GM19468 (cell line): ENCODE data around the gene CAMK2D.

Experiments used
- ATAC-seq: cut with Tn5 transposase; IDR thresholded peaks from one replicate; pipeline ENCODE4 v1.9.1; 2021; ENCODE audit warnings: mild to moderate bottlenecking, moderate library complexity, moderate number of reproducible peaks; ENCODE audit not compliant: unreplicated experiment; ENCODE audit errors: extremely low read depth

Gene CAMK2D

DNA sequence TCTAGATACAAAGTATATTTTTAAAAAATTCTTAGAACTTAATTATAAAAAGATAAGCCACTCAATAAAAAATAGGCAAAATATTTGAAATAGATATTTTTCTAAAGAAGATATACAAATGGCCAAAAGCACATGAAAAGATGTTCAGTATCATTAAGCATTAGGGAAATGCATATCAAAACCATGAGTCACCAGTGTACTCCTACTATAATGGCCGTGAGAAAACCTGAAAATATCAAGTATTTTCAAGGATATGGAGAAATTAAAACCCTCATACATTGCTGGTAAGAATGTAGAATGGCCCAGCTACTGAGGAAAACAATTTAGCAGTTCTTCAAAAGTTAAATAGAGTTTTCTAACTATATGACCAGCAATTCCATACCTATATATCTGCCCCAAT, 337.9 kb downstream of the CAMK2D start:
- no peak for ATAC-seq

DNA sequence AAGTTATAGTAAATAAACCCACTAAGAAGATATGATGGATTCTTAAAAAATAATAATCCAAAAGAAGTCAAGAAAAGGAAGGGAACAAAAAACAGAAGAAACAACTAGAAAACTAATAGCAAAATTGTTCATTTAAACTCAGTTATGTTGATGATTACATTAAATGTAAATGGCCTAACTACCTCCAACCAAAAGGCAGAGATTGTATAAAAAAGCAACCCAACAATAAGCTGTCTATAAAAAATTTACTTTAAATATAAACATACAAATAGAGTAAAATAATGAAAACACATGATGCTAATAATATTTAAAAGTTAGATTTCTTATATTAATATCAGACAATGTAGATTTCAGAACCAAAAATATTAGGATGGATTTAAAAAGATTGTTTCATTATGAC, 340.6 kb downstream of the CAMK2D start:
- ATAC-seq, result no peak

DNA sequence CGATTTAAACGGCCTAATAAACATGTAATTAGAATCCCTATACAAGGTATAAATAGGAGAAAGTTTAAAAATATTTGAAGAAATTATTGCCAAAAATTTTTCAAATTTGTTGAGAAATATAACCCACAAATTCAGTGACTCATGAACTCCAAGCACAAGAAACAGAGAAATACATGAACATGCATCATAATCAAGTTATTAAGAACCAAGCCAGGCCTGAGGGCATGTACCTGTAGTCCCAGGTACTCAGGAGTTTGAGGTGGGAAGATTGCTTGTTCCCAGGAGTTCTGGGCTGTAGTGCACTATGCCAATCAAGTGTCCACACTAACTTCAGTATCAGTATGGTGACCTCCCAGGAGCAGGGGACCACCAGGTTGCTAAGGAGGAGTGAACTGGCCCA, 341.9 kb downstream of the CAMK2D start:
- no peak for ATAC-seq

DNA sequence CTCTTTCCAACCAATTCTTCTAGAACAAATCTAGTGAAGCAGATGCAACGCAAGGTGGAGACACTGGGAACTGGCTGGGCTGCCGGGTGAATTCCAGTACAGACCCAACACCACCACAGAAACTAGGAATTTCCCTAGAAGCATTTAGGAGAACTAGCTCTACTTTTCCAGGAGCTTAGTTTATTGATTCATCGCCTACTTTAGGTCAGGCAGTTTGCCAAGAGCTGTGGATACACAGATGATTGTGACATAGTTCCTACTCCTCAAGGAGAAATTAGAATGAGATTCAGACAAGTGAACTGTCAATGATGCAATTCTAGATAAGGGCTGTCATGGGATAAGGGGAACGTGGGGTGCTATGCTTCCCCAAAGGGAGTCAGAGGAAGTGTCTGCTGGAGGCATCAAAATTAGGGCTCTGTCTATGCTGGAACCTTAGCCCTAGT, 350.0 kb downstream of the CAMK2D start:
- ATAC-seq, result no peak

DNA sequence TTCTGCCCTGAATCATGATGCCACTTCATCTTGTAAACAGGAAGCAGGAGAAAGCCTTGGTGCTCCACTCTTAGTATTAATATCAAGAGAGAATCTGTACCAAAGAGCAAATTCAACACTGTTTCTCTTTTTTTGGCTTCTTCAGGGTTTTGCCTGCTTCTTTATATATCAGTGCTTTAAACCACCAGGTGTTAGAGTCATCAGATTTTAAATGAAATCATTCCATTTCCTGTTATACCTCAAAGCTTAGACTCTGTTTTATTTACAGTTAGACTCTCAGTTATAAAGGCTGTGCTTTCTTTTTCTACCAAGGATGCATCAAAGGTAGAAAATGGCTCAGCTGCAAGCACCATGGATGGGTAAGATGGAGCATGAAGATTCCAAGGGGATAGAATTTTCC, 350.9 kb downstream of the CAMK2D start:
- no peak for ATAC-seq

DNA sequence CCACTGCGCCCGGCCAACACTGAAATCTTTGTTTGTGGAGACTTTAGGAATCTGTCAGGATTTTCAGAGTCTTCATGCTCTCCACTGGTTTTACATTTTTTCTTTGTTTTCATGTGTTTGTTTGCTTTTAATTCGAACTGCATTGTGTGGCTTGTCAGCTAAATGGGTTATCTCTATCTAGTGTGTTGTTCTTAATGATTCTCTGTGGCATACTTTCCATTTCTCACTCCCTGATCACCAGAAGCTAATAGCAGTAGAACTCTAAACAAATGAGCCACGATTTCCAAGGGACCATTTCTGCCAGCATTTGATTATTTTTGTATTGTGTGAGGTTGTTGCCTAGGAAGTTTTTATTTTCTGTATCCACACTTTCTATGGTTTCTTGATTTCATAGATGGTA, 352.4 kb downstream of the CAMK2D start:
- ATAC-seq, result no peak

DNA sequence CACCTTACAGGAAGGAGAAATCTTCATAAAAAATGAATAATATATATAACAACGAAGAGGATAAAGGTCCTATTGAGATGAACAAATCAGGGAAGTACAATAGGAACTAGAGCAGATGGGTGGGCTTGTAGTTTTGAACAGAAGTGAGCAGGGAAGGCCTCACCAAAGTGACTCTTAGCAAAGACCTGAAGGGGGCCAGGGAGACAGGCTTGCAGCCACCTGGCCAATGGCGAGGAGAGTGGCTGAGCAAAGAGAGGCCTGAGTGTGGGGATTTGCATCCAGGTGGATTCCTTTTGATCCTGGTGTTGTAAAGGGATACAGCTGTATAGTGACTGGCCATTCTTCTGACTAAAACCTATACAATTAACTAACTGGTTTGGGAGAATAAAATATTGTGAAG, 354.1 kb downstream of the CAMK2D start:
- ATAC-seq, result no peak

DNA sequence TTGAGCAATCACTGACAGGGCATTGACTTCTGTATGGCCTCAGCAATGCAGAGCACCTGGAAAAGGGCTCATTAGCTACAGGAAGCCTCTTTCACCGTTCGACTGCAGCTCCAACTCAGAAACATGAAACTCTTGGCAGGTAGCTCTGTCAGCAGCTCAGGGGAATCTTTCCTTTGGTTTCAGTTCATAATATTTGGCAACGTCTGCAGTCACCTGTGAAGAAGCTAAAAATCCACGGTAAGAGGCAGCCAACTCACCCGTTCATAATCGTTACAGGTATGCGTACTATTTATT, 354.9 kb downstream of the CAMK2D start:
- ATAC-seq, result no peak

DNA sequence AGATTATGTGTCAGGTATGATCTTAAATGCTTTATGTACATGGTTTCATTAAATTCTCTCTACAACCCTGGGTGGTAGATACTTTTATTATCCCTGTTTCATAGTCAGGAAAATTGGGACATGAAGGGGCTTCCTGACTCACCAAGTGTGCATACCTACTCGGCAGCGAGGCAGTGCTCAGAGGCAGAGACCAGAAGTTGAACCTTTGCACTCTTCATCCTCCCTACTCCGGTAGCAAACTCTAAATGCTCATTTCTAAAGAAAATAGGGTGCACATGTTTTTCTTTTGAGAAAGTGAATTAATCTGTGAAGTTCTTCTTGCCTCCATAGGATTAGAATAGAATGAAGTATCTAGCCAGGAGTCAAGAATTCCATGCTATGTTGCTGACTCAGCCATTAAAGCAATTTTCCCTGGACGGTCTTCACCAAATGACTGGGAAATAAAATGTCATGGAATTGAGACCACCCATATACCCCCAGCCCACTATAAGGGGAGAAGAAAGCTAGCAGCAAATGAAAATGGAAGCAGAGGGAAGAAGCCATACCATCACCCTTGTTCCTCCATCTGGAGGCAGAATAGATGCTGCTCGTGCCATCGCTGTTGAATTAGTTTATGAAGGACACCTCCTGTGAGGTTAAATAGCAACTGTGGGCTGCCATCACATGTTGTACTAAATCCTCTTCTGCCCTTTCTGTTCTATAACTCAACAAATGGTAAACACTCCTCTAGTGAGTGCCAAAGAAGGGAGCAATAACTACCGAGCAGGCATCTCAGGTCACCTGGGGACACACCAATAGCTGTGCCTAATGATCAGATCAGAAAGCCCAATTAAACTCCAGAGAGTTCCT, 355.4 kb downstream of the CAMK2D start:
- ATAC-seq, result no peak

DNA sequence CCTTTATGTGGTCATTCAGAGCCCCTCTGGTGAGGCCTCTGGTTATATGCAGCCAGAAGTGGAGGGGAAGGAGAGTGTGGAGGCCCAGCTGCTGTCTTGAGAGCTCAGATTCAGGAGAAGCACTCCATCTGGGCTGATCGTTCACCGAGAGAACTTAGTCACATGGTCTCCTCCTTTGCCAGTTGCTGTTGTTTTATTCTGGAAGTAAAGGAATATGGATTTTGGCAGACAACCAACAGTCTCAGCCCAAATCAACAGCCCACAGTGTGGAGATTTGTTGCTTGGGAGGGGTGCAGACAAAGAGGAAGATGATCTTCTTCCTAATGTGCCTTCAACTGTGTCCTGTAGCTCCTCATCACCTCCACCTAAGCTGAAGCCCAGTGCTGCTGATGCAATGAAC, 356.7 kb downstream of the CAMK2D start:
- no peak for ATAC-seq

DNA sequence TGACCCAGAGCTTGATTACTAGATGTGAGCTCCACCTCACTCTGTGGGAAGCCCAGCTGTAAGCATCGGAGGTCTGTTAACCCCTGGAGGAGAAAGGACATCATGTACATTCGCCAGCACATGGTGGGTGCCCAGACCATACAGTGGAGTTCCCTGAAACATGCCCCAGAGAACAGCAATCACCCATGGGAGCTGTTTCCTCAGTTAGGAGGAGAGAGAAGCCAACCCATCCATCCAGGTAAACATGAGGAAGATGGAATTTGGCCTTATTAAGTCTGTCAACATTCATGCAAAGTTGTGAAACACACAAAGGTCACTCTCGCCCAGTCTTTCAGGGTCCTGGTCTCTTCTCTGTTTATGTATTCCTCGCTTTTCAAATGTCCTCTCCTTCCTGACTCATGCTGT, 357.4 kb downstream of the CAMK2D start:
- no peak for ATAC-seq
